ENCODE measurements around the gene MAP4K5. TPM values are rescaled to one million over a fixed set of nuclear protein-coding genes. Genes with fewer than 3 reads are reported as not detected.
A peak's percentile ranks its signal among the peaks of the same experiment; 100 is the strongest.
"Not testable (repeated sequence)": the region's sequence is repeated elsewhere in the genome, so short reads cannot be mapped to it uniquely, and the experiment has no call there.

The MAP4K5 gene
- total RNA-seq = 10 to 100 TPM; 30.9 to 35.0 TPM

- DNase-seq = peak; percentile 93
- H3K9me3 Mint-ChIP-seq = peaks cover 10% of the 10 kb centered on the region
- H3K27ac Mint-ChIP-seq = peak within 1 kb of the TSS; percentile 80
- H3K36me3 Mint-ChIP-seq = peaks cover 20% of the 10 kb centered on the region
- peaks cover 37% of the 10 kb centered on the region for H3K4me1 Mint-ChIP-seq
- no peaks in the 10 kb centered on the region for H3K27me3 Mint-ChIP-seq
- H3K4me3 Mint-ChIP-seq = peak within 1 kb of the TSS; percentile 93
Measured at GRCh38 chr14:50532502-50533240, at the start of gene MAP4K5. Gene MAP4K5, minus strand, starts transcription at chr14:50532569. Its CDS starts 520 bp downstream, at chr14:50532049.

GRCh38 chr14:50578433-50578832 lies 46.1 kb upstream of the MAP4K5 start:
- Mint-ChIP-seq H3K9me3 (no peaks in the 10 kb centered on the region), H3K4me1 (peaks cover 1% of the 10 kb centered on the region), H3K27ac (no peak overlapping the region), H3K27me3 (no peaks in the 10 kb centered on the region), H3K36me3 (no peaks in the 10 kb centered on the region), H3K4me3 (no peak overlapping the region)
- DNase-seq = no peak

- peaks cover 1% of the 10 kb centered on the region for H3K4me1 Mint-ChIP-seq
Measured at GRCh38 chr14:50577982-50578381, 45.6 kb upstream of the MAP4K5 start.

GRCh38 chr14:50575769-50576168 lies 43.4 kb upstream of the MAP4K5 start:
- peaks cover 1% of the 10 kb centered on the region for H3K4me1 Mint-ChIP-seq
- H3K9me3 Mint-ChIP-seq = peaks cover 10% of the 10 kb centered on the region
- H3K4me3 Mint-ChIP-seq = no peak overlapping the region
- no peak for DNase-seq
- no peaks in the 10 kb centered on the region for H3K27me3 Mint-ChIP-seq
- peaks cover 12% of the 10 kb centered on the region for H3K36me3 Mint-ChIP-seq
- H3K27ac Mint-ChIP-seq = no peak overlapping the region

More at GRCh38 chr14:50577982-50578381, 45.6 kb upstream of the MAP4K5 start:
- Mint-ChIP-seq H3K36me3 (no peaks in the 10 kb centered on the region), H3K4me3 (no peak overlapping the region), H3K27me3 (no peaks in the 10 kb centered on the region), H3K27ac (no peak overlapping the region), H3K9me3 (peaks cover under 1% of the 10 kb centered on the region)
- DNase-seq = no peak

GRCh38 chr14:50573862-50574261 lies 41.5 kb upstream of the MAP4K5 start:
- Mint-ChIP-seq H3K27me3 (no peaks in the 10 kb centered on the region), H3K27ac (no peak overlapping the region), H3K36me3 (peaks cover 16% of the 10 kb centered on the region), H3K4me3 (no peak overlapping the region), H3K9me3 (peaks cover 20% of the 10 kb centered on the region), H3K4me1 (peaks cover 1% of the 10 kb centered on the region)
- no peak for DNase-seq

- Mint-ChIP-seq H3K27me3 (no peaks in the 10 kb centered on the region), H3K27ac (no peak overlapping the region), H3K36me3 (peaks cover 16% of the 10 kb centered on the region), H3K4me3 (no peak overlapping the region), H3K4me1 (no peaks in the 10 kb centered on the region), H3K9me3 (peaks cover 23% of the 10 kb centered on the region)
- no peak for DNase-seq
Measured at GRCh38 chr14:50569714-50570274, 37.4 kb upstream of the MAP4K5 start.

- H3K27ac Mint-ChIP-seq = no peak overlapping the region
- H3K9me3 Mint-ChIP-seq = peaks cover 1% of the 10 kb centered on the region
- H3K4me1 Mint-ChIP-seq = peaks cover 11% of the 10 kb centered on the region
- peaks cover 41% of the 10 kb centered on the region for H3K27me3 Mint-ChIP-seq
- no peak for DNase-seq
- no peak overlapping the region for H3K4me3 Mint-ChIP-seq
- no peaks in the 10 kb centered on the region for H3K36me3 Mint-ChIP-seq
Measured at GRCh38 chr14:50562841-50563240, 30.5 kb upstream of the MAP4K5 start.

- peak; percentile 61 for DNase-seq
- peak overlapping the region; percentile 84 for H3K4me3 Mint-ChIP-seq
- H3K27me3 Mint-ChIP-seq = peaks cover 58% of the 10 kb centered on the region
- H3K4me1 Mint-ChIP-seq = peaks cover 11% of the 10 kb centered on the region
- H3K27ac Mint-ChIP-seq = no peak overlapping the region
- H3K36me3 Mint-ChIP-seq = no peaks in the 10 kb centered on the region
- H3K9me3 Mint-ChIP-seq = no peaks in the 10 kb centered on the region
Measured at GRCh38 chr14:50560931-50561285, 28.5 kb upstream of the MAP4K5 start.

GRCh38 chr14:50559990-50560930 lies 27.9 kb upstream of the MAP4K5 start, which contains the start of gene ATL1:
Gene ATL1, plus strand, starts transcription at chr14:50560145. Its CDS starts 121 bp downstream, at chr14:50560266.
- Mint-ChIP-seq H3K9me3 (no peaks in the 10 kb centered on the region), H3K27me3 (peaks cover 62% of the 10 kb centered on the region), H3K4me1 (peaks cover 11% of the 10 kb centered on the region), H3K27ac (no peak within 1 kb of the TSS), H3K4me3 (peak within 1 kb of the TSS; percentile 84), H3K36me3 (no peaks in the 10 kb centered on the region)
- peak; percentile 56 for DNase-seq

- Mint-ChIP-seq H3K9me3 (peaks cover 18% of the 10 kb centered on the region), H3K27me3 (peaks cover 54% of the 10 kb centered on the region)
- DNase-seq, H3K27ac Mint-ChIP-seq, H3K36me3 Mint-ChIP-seq, H3K4me1 Mint-ChIP-seq, H3K4me3 Mint-ChIP-seq: not testable (repeated sequence)
Measured at GRCh38 chr14:50552796-50553195, 20.4 kb upstream of the MAP4K5 start.

- H3K27ac Mint-ChIP-seq = no peak overlapping the region
- DNase-seq = no peak
- peaks cover 20% of the 10 kb centered on the region for H3K9me3 Mint-ChIP-seq
- peaks cover 2% of the 10 kb centered on the region for H3K36me3 Mint-ChIP-seq
- peaks cover 44% of the 10 kb centered on the region for H3K27me3 Mint-ChIP-seq
- no peak overlapping the region for H3K4me3 Mint-ChIP-seq
- no peaks in the 10 kb centered on the region for H3K4me1 Mint-ChIP-seq
Measured at GRCh38 chr14:50551877-50552276, 19.5 kb upstream of the MAP4K5 start.

GRCh38 chr14:50550294-50550693 lies 17.9 kb upstream of the MAP4K5 start:
- H3K36me3 Mint-ChIP-seq = peaks cover 2% of the 10 kb centered on the region
- H3K9me3 Mint-ChIP-seq = peaks cover 20% of the 10 kb centered on the region
- no peaks in the 10 kb centered on the region for H3K4me1 Mint-ChIP-seq
- H3K27ac Mint-ChIP-seq = no peak overlapping the region
- no peak for DNase-seq
- peaks cover 33% of the 10 kb centered on the region for H3K27me3 Mint-ChIP-seq
- H3K4me3 Mint-ChIP-seq = no peak overlapping the region

GRCh38 chr14:50545618-50546017 lies 13.2 kb upstream of the MAP4K5 start:
- Mint-ChIP-seq H3K36me3 (no peaks in the 10 kb centered on the region), H3K27ac (no peak overlapping the region), H3K9me3 (peaks cover 2% of the 10 kb centered on the region), H3K27me3 (peaks cover under 1% of the 10 kb centered on the region), H3K4me1 (peaks cover 13% of the 10 kb centered on the region), H3K4me3 (no peak overlapping the region)
- no peak for DNase-seq

- Mint-ChIP-seq H3K27me3 (no peaks in the 10 kb centered on the region), H3K4me3 (no peak overlapping the region), H3K4me1 (peaks cover 13% of the 10 kb centered on the region), H3K27ac (no peak overlapping the region), H3K9me3 (peaks cover 2% of the 10 kb centered on the region), H3K36me3 (no peaks in the 10 kb centered on the region)
- DNase-seq = no peak
Measured at GRCh38 chr14:50544911-50545310, 12.5 kb upstream of the MAP4K5 start.

GRCh38 chr14:50542941-50543418 lies 10.6 kb upstream of the MAP4K5 start:
- H3K27ac Mint-ChIP-seq = no peak overlapping the region
- DNase-seq = no peak
- H3K4me3 Mint-ChIP-seq = no peak overlapping the region
- no peaks in the 10 kb centered on the region for H3K27me3 Mint-ChIP-seq
- H3K4me1 Mint-ChIP-seq = peaks cover 13% of the 10 kb centered on the region
- peaks cover 3% of the 10 kb centered on the region for H3K36me3 Mint-ChIP-seq
- peaks cover 5% of the 10 kb centered on the region for H3K9me3 Mint-ChIP-seq
